Breast epithelium (tissue), 4 donors: ENCODE results near the gene LPO. TPM values are rescaled to one million over a fixed set of nuclear protein-coding genes. Genes with fewer than 3 reads are reported as not detected.

Experiments used
- DNase-seq, 2 donors: peaks; one replicate each; pipeline ENCODE4 v3.0.0-alpha.2; 2019; ENCODE audit warnings: low spot score in 2 of 2
- H3K27ac ChIP-seq, 2 donors: fragments of 200-600 bp; sonication (generic) in 1 of 2; one replicate each; pipeline ENCODE4 v1.5.1; 2016 to 2019; ENCODE audit warnings: mild to moderate bottlenecking in 1 of 2
- H3K27me3 ChIP-seq, 2 donors: fragments of 200-600 bp; sonication (generic) in 1 of 2; one replicate each; pipeline versions ENCODE4 v1.5.1 to v1.6.0; 2017 to 2019; ENCODE audit warnings: control low read depth in 1 of 2, mild to moderate bottlenecking in 1 of 2
- H3K36me3 ChIP-seq: fragments of 200-600 bp; one replicate; pipeline ENCODE4 v1.5.1; 2019
- H3K4me1 ChIP-seq, 2 donors: fragments of 200-600 bp; sonication (generic); one replicate each; pipeline ENCODE4 v1.5.1; 2016 to 2019; ENCODE audit warnings: control low read depth in 1 of 2
- H3K4me3 ChIP-seq, 3 donors: fragments of 200-600 bp; sonication (generic); 1 replicate in 2 of 3; 2 replicates in 1 of 3; pipeline ENCODE4 v1.5.1; 2016 to 2019; ENCODE audit warnings: mild to moderate bottlenecking in 3 of 3, moderate library complexity in 2 of 3
- H3K9me3 ChIP-seq, 2 donors: fragments of 200-600 bp; sonication (generic) in 1 of 2; one replicate each; pipeline ENCODE4 v1.5.1; 2016 to 2019; ENCODE audit warnings: control low read depth in 1 of 2
- POLR2A ChIP-seq: fragments of 450-650 bp; IDR thresholded peaks from one replicate; pipeline ENCODE4 v1.6.1; 2016; ENCODE audit warnings: antibody characterized with exemption, mild to moderate bottlenecking, moderate library complexity
- POLR2AphosphoS5 ChIP-seq, 3 donors: sonication (generic); formaldehyde crosslinking; IDR thresholded peaks; one replicate each; pipeline ENCODE4 v1.6.1; 2017; ENCODE audit warnings: antibody characterized with exemption in 3 of 3
- intact Hi-C: fragments of 100-400 bp; cut with DNase I; formaldehyde crosslinking; loops from one replicate; pipeline ENCODE4 v1.15.1; 2023; ENCODE audit warnings: low total_unique reads
- total RNA-seq, 3 donors: library from RNA; depleted of rRNA; stranded (reverse); fragments of >200 nt; gene quantifications; one replicate each; pipeline ENCODE4 v1.1.0, GENCODE V29; 2016
- TF ChIP-seq, protein P1 (sequence below), 3 donors: fragments of 450-650 bp; IDR thresholded peaks; one replicate each; pipeline ENCODE4 v1.5.1; 2016 to 2017; ENCODE audit warnings: antibody characterized with exemption in 3 of 3, mild to moderate bottlenecking in 3 of 3, moderate library complexity in 3 of 3

The LPO gene
- total RNA-seq, 3 donors from 2014 or later = 0.29 TPM; not detected in 2

DNA sequence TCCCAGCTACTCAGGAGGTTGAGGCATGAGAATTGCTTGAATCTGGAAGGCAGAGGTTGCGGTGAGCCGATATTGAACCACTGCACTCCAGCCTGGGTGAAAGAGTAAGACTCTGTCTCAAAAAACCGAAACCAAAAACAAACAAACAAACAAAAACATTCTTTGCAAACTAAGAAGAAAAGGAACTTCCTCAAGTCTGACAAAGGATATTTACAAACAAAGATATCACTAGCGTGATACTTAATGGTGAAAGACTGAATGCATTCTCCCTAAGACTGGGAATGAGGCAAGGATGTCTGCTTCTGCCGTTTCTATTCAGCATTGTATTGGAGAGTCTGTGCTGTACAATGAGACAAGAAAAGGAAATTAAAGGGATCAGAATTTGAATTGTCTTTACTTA, 52.9 kb downstream of the LPO start:
- H3K9me3 ChIP-seq = no peaks in the 10 kb centered on the region
- no peak overlapping the region for H3K4me3 ChIP-seq
- intact Hi-C loops = no loop called here
- H3K27me3 ChIP-seq = peaks cover 0 to 7% of the 10 kb centered on the region in 2 donors
- no peaks in the 10 kb centered on the region for H3K4me1 ChIP-seq
- H3K36me3 ChIP-seq = no peaks in the 10 kb centered on the region
- no peak for TF ChIP-seq POLR2A
- TF ChIP-seq, protein P1, sequence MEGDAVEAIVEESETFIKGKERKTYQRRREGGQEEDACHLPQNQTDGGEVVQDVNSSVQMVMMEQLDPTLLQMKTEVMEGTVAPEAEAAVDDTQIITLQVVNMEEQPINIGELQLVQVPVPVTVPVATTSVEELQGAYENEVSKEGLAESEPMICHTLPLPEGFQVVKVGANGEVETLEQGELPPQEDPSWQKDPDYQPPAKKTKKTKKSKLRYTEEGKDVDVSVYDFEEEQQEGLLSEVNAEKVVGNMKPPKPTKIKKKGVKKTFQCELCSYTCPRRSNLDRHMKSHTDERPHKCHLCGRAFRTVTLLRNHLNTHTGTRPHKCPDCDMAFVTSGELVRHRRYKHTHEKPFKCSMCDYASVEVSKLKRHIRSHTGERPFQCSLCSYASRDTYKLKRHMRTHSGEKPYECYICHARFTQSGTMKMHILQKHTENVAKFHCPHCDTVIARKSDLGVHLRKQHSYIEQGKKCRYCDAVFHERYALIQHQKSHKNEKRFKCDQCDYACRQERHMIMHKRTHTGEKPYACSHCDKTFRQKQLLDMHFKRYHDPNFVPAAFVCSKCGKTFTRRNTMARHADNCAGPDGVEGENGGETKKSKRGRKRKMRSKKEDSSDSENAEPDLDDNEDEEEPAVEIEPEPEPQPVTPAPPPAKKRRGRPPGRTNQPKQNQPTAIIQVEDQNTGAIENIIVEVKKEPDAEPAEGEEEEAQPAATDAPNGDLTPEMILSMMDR (IDR thresholded peaks at IDR 0.05) = no peak
- no peak for TF ChIP-seq POLR2AphosphoS5 (IDR thresholded peaks at IDR 0.05)
- no peak for DNase-seq
- no peak overlapping the region for H3K27ac ChIP-seq

GRCh38 chr17:58294034-58294433, 55.6 kb downstream of the LPO start:
- H3K4me1 ChIP-seq = no peaks in the 10 kb centered on the region

GRCh38 chr17:58300336-58300735, 62.0 kb downstream of the LPO start:
- Histone ChIP-seq H3K27ac (no peak overlapping the region), H3K9me3 (no peaks in the 10 kb centered on the region), H3K4me1 (no peaks in the 10 kb centered on the region), H3K36me3 (no peaks in the 10 kb centered on the region), H3K4me3 (no peak overlapping the region), H3K27me3 (no peaks in the 10 kb centered on the region)
- intact Hi-C loops = loop anchor here (5.0 kb wide), 1 partner anchor 1043 kb away; the partner anchor contains the start of gene MSI2
- DNase-seq = peak in 1 of 2 donors; percentile 4
- TF ChIP-seq, protein P1 (IDR thresholded peaks at IDR 0.05) = no peak

More at GRCh38 chr17:58294034-58294433, 55.6 kb downstream of the LPO start:
- intact Hi-C loops = no loop called here
- Histone ChIP-seq H3K36me3 (no peaks in the 10 kb centered on the region), H3K27ac (no peak overlapping the region), H3K27me3 (peaks cover 0 to under 1% of the 10 kb centered on the region in 2 donors), H3K4me3 (no peak overlapping the region), H3K9me3 (no peaks in the 10 kb centered on the region)
- TF ChIP-seq, protein P1 (IDR thresholded peaks at IDR 0.05) = no peak
- TF ChIP-seq POLR2A = no peak
- no peak for TF ChIP-seq POLR2AphosphoS5 (IDR thresholded peaks at IDR 0.05)
- no peak for DNase-seq

DNA sequence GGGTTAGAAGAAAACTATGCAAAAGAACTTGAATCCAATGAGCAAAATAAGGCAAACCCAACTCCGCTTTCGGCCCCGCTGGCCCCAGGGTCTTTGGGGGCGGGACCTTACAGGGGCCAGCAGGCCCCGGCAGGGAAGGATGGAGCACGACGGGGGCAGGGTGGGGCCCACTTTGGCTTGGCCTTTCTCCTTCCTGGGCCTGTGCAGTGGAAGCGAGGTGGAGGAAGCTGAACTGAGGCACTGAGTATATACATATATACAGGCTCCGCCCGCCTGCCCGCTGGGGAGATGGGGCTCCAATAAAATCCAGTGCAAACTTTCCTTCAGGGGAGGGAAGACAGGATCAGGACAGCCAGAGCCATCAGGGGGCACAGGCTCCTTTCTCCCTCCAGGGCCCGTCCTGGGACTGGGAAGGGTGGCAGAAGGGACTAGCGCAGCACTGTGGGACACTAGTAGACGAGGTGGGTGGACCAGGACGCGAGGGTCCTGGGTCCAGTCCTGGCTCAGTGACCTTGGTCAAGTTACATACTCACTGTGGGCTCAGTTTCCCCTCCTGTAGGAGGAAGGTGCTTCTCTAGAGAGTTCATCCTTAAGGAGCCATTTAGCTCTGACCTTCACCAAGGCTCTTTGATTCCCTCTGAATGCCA, 63.2 kb downstream of the LPO start:
- Histone ChIP-seq H3K36me3 (no peaks in the 10 kb centered on the region), H3K9me3 (no peaks in the 10 kb centered on the region), H3K4me1 (no peaks in the 10 kb centered on the region), H3K4me3 (no peak overlapping the region), H3K27me3 (no peaks in the 10 kb centered on the region), H3K27ac (no peak overlapping the region)
- TF ChIP-seq, protein P1 (IDR thresholded peaks at IDR 0.05) = no peak
- TF ChIP-seq POLR2AphosphoS5 (IDR thresholded peaks at IDR 0.05) = no peak
- no peak for TF ChIP-seq POLR2A
- intact Hi-C loops = loop anchor here (5.0 kb wide), 1 partner anchor 1044 kb away; the partner anchor contains the start of gene MSI2
- DNase-seq = peak in 1 of 2 donors; percentile 10

- no peaks in the 10 kb centered on the region for H3K4me1 ChIP-seq
- no peaks in the 10 kb centered on the region for H3K36me3 ChIP-seq
- H3K4me3 ChIP-seq = no peak overlapping the region
- TF ChIP-seq, protein P1 (IDR thresholded peaks at IDR 0.05) = no peak
- TF ChIP-seq POLR2AphosphoS5 (IDR thresholded peaks at IDR 0.05) (no peak), POLR2A (no peak)
- intact Hi-C loops = loop anchor here (5.0 kb wide), 1 partner anchor 1045 kb away; the partner anchor contains the start of gene MSI2
- no peaks in the 10 kb centered on the region for H3K9me3 ChIP-seq
- peak in 1 of 2 donors; percentile 11 for DNase-seq
- no peaks in the 10 kb centered on the region for H3K27me3 ChIP-seq
- no peak overlapping the region for H3K27ac ChIP-seq
These were observed 64.0 kb downstream of the LPO start for GRCh38 chr17:58302171-58302918.
